Measurements from ENCODE around the gene TREM2. TPM values are rescaled to one million over a fixed set of nuclear protein-coding genes. Genes with fewer than 3 reads are reported as not detected.
"Not testable (repeated sequence)": the region's sequence is repeated elsewhere in the genome, so short reads cannot be mapped to it uniquely, and the experiment has no call there.

The TREM2 gene
- total RNA-seq, 1 donor from 2014 or later, result 0.52 TPM

GRCh38 chr6:41197234-41197633 is 34.3 kb upstream of the TREM2 start:
- no peak overlapping the region for H3K9ac ChIP-seq (ENCODE audit: low read depth in 1 of 3, low read length in 3 of 3)
- H3K36me3 ChIP-seq (ENCODE audit: control insufficient read depth in 3 of 3, insufficient read depth in 3 of 3, low read length in 3 of 3), result no peaks in the 10 kb centered on the region
- no peak overlapping the region for H3K4me3 ChIP-seq (ENCODE audit: low read length in 3 of 3)
- no peak overlapping the region for H3K27ac ChIP-seq (ENCODE audit: low read depth, low read length)
- peaks cover 10 to 32% (median 26%) of the 10 kb centered on the region in 3 donors for H3K27me3 ChIP-seq (ENCODE audit: control insufficient read depth in 3 of 3, insufficient read depth in 3 of 3, low read length in 3 of 3)
- peaks cover 0 to 4% (median 0%) of the 10 kb centered on the region in 3 donors for H3K4me1 ChIP-seq (ENCODE audit: control insufficient read depth in 3 of 3, insufficient read depth in 3 of 3, low read length in 3 of 3)
- H3K9me3 ChIP-seq (ENCODE audit: control insufficient read depth in 3 of 3, low read length in 3 of 3), result no peaks in the 10 kb centered on the region

- no peaks in the 10 kb centered on the region for H3K4me1 ChIP-seq (ENCODE audit: control insufficient read depth in 3 of 3, insufficient read depth in 3 of 3, low read length in 3 of 3)
- H3K36me3 ChIP-seq (ENCODE audit: control insufficient read depth in 3 of 3, insufficient read depth in 3 of 3, low read length in 3 of 3), result no peaks in the 10 kb centered on the region
- H3K4me3 ChIP-seq (ENCODE audit: low read length in 3 of 3), result no peak overlapping the region
- H3K9me3 ChIP-seq (ENCODE audit: control insufficient read depth in 3 of 3, low read length in 3 of 3), result peaks cover 0 to 3% (median 2%) of the 10 kb centered on the region in 3 donors
- peaks cover 16 to 47% (median 33%) of the 10 kb centered on the region in 3 donors for H3K27me3 ChIP-seq (ENCODE audit: control insufficient read depth in 3 of 3, insufficient read depth in 3 of 3, low read length in 3 of 3)
- H3K9ac ChIP-seq (ENCODE audit: low read depth in 1 of 3, low read length in 3 of 3), result no peak overlapping the region
- no peak overlapping the region for H3K27ac ChIP-seq (ENCODE audit: low read depth, low read length)
Measured at GRCh38 chr6:41194386-41194785, 31.5 kb upstream of the TREM2 start.

- H3K27me3 ChIP-seq (ENCODE audit: control insufficient read depth in 3 of 3, insufficient read depth in 3 of 3, low read length in 3 of 3), result peaks cover 16 to 47% (median 33%) of the 10 kb centered on the region in 3 donors
- H3K9me3 ChIP-seq (ENCODE audit: control insufficient read depth in 3 of 3, low read length in 3 of 3), result peaks cover 0 to 3% (median 2%) of the 10 kb centered on the region in 3 donors
- no peaks in the 10 kb centered on the region for H3K4me1 ChIP-seq (ENCODE audit: control insufficient read depth in 3 of 3, insufficient read depth in 3 of 3, low read length in 3 of 3)
Measured at GRCh38 chr6:41193884-41194283, 31.0 kb upstream of the TREM2 start.

GRCh38 chr6:41193171-41193734 is 30.3 kb upstream of the TREM2 start:
- H3K27ac ChIP-seq (ENCODE audit: low read depth, low read length), result no peak overlapping the region
- H3K4me1 ChIP-seq (ENCODE audit: control insufficient read depth in 3 of 3, insufficient read depth in 3 of 3, low read length in 3 of 3), result no peaks in the 10 kb centered on the region
- no peak overlapping the region for H3K4me3 ChIP-seq (ENCODE audit: low read length in 3 of 3)
- H3K27me3 ChIP-seq (ENCODE audit: control insufficient read depth in 3 of 3, insufficient read depth in 3 of 3, low read length in 3 of 3), result peaks cover 16 to 49% (median 33%) of the 10 kb centered on the region in 3 donors
- no peaks in the 10 kb centered on the region for H3K36me3 ChIP-seq (ENCODE audit: control insufficient read depth in 3 of 3, insufficient read depth in 3 of 3, low read length in 3 of 3)
- no peak overlapping the region for H3K9ac ChIP-seq (ENCODE audit: low read depth in 1 of 3, low read length in 3 of 3)
- H3K9me3 ChIP-seq (ENCODE audit: control insufficient read depth in 3 of 3, low read length in 3 of 3), result peaks cover 0 to 3% (median 2%) of the 10 kb centered on the region in 3 donors

More at GRCh38 chr6:41193884-41194283, 31.0 kb upstream of the TREM2 start:
- no peak overlapping the region for H3K9ac ChIP-seq (ENCODE audit: low read depth in 1 of 3, low read length in 3 of 3)
- H3K4me3 ChIP-seq (ENCODE audit: low read length in 3 of 3), result no peak overlapping the region
- no peaks in the 10 kb centered on the region for H3K36me3 ChIP-seq (ENCODE audit: control insufficient read depth in 3 of 3, insufficient read depth in 3 of 3, low read length in 3 of 3)
- no peak overlapping the region for H3K27ac ChIP-seq (ENCODE audit: low read depth, low read length)

- peaks cover 0 to 3% (median 2%) of the 10 kb centered on the region in 3 donors for H3K9me3 ChIP-seq (ENCODE audit: control insufficient read depth in 3 of 3, low read length in 3 of 3)
- no peak overlapping the region for H3K27ac ChIP-seq (ENCODE audit: low read depth, low read length)
- H3K36me3 ChIP-seq (ENCODE audit: control insufficient read depth in 3 of 3, insufficient read depth in 3 of 3, low read length in 3 of 3), result no peaks in the 10 kb centered on the region
- H3K27me3 ChIP-seq (ENCODE audit: control insufficient read depth in 3 of 3, insufficient read depth in 3 of 3, low read length in 3 of 3), result peaks cover 16 to 43% (median 30%) of the 10 kb centered on the region in 3 donors
- no peaks in the 10 kb centered on the region for H3K4me1 ChIP-seq (ENCODE audit: control insufficient read depth in 3 of 3, insufficient read depth in 3 of 3, low read length in 3 of 3)
- no peak overlapping the region for H3K4me3 ChIP-seq (ENCODE audit: low read length in 3 of 3)
- H3K9ac ChIP-seq (ENCODE audit: low read depth in 1 of 3, low read length in 3 of 3), result no peak overlapping the region
Measured at GRCh38 chr6:41191569-41191968, 28.7 kb upstream of the TREM2 start.

- no peaks in the 10 kb centered on the region for H3K36me3 ChIP-seq (ENCODE audit: control insufficient read depth in 3 of 3, insufficient read depth in 3 of 3, low read length in 3 of 3)
- no peak overlapping the region for H3K27ac ChIP-seq (ENCODE audit: low read depth, low read length)
- peaks cover 16 to 43% (median 30%) of the 10 kb centered on the region in 3 donors for H3K27me3 ChIP-seq (ENCODE audit: control insufficient read depth in 3 of 3, insufficient read depth in 3 of 3, low read length in 3 of 3)
- no peak overlapping the region for H3K9ac ChIP-seq (ENCODE audit: low read depth in 1 of 3, low read length in 3 of 3)
- H3K4me1 ChIP-seq (ENCODE audit: control insufficient read depth in 3 of 3, insufficient read depth in 3 of 3, low read length in 3 of 3), result no peaks in the 10 kb centered on the region
- H3K9me3 ChIP-seq (ENCODE audit: control insufficient read depth in 3 of 3, low read length in 3 of 3), result peaks cover 0 to 3% (median 2%) of the 10 kb centered on the region in 3 donors
- H3K4me3 ChIP-seq (ENCODE audit: low read length in 3 of 3), result no peak overlapping the region
Measured at GRCh38 chr6:41190791-41191190, 27.9 kb upstream of the TREM2 start.

- H3K36me3 ChIP-seq (ENCODE audit: control insufficient read depth in 3 of 3, insufficient read depth in 3 of 3, low read length in 3 of 3), result no peaks in the 10 kb centered on the region
- peaks cover 0 to 3% (median 2%) of the 10 kb centered on the region in 3 donors for H3K9me3 ChIP-seq (ENCODE audit: control insufficient read depth in 3 of 3, low read length in 3 of 3)
- no peak overlapping the region for H3K9ac ChIP-seq (ENCODE audit: low read depth in 1 of 3, low read length in 3 of 3)
- H3K27me3 ChIP-seq (ENCODE audit: control insufficient read depth in 3 of 3, insufficient read depth in 3 of 3, low read length in 3 of 3), result peaks cover 16 to 36% (median 27%) of the 10 kb centered on the region in 3 donors
- no peak overlapping the region for H3K4me3 ChIP-seq (ENCODE audit: low read length in 3 of 3)
- no peaks in the 10 kb centered on the region for H3K4me1 ChIP-seq (ENCODE audit: control insufficient read depth in 3 of 3, insufficient read depth in 3 of 3, low read length in 3 of 3)
- H3K27ac ChIP-seq (ENCODE audit: low read depth, low read length), result no peak overlapping the region
Measured at GRCh38 chr6:41189967-41190366, 27.1 kb upstream of the TREM2 start.

GRCh38 chr6:41189046-41189445 is 26.1 kb upstream of the TREM2 start:
- not testable (repeated sequence) for H3K9ac ChIP-seq (ENCODE audit: low read depth in 1 of 3, low read length in 3 of 3); H3K9me3 ChIP-seq (ENCODE audit: control insufficient read depth in 3 of 3, low read length in 3 of 3); H3K4me1 ChIP-seq (ENCODE audit: control insufficient read depth in 3 of 3, insufficient read depth in 3 of 3, low read length in 3 of 3); H3K36me3 ChIP-seq (ENCODE audit: control insufficient read depth in 3 of 3, insufficient read depth in 3 of 3, low read length in 3 of 3); H3K27ac ChIP-seq (ENCODE audit: low read depth, low read length); H3K4me3 ChIP-seq (ENCODE audit: low read length in 3 of 3)
- peaks cover 16 to 28% (median 18%) of the 10 kb centered on the region in 3 donors for H3K27me3 ChIP-seq (ENCODE audit: control insufficient read depth in 3 of 3, insufficient read depth in 3 of 3, low read length in 3 of 3)

- no peak overlapping the region for H3K4me3 ChIP-seq (ENCODE audit: low read length in 3 of 3)
- no peaks in the 10 kb centered on the region for H3K36me3 ChIP-seq (ENCODE audit: control insufficient read depth in 3 of 3, insufficient read depth in 3 of 3, low read length in 3 of 3)
- H3K4me1 ChIP-seq (ENCODE audit: control insufficient read depth in 3 of 3, insufficient read depth in 3 of 3, low read length in 3 of 3), result no peaks in the 10 kb centered on the region
- H3K9ac ChIP-seq (ENCODE audit: low read depth in 1 of 3, low read length in 3 of 3), result no peak overlapping the region
- peaks cover 0 to 3% (median 2%) of the 10 kb centered on the region in 3 donors for H3K9me3 ChIP-seq (ENCODE audit: control insufficient read depth in 3 of 3, low read length in 3 of 3)
- H3K27ac ChIP-seq (ENCODE audit: low read depth, low read length), result no peak overlapping the region
- peaks cover 14 to 23% (median 14%) of the 10 kb centered on the region in 3 donors for H3K27me3 ChIP-seq (ENCODE audit: control insufficient read depth in 3 of 3, insufficient read depth in 3 of 3, low read length in 3 of 3)
Measured at GRCh38 chr6:41187924-41188886, 25.3 kb upstream of the TREM2 start.

Measured in skeletal muscle tissue (tissue), 4 donors.